MCF 10A (cell line): Measurements from ENCODE around the gene SRRM5. TPM values are rescaled to one million over a fixed set of nuclear protein-coding genes. Genes with fewer than 3 reads are reported as not detected.
A peak's percentile ranks its signal among the peaks of the same experiment; 100 is the strongest.

ENCODE experiments used
- BruUV-seq: library from RNA; stranded (reverse); fragments of 400-500 nt; replicated peaks from 2 replicates; lab custom pipeline; 2021; lab: Mats Ljungman, UMichigan
- CTCF ChIA-PET: fragments of 300-600 bp; sonication (Branson Sonifier 250); formaldehyde crosslinking; extraction: SDS; loops from one replicate; lab custom pipeline; 2021; ENCODE audit warnings: antibody characterized with exemption, inconsistent platforms; lab: Yijun Ruan, JAX
- POLR2A ChIA-PET: fragments of 300-600, 350-650 bp; sonication (Branson Sonifier 250); formaldehyde crosslinking; extraction: SDS; loops from one replicate; lab custom pipeline; 2020; ENCODE audit warnings: antibody characterized with exemption, inconsistent platforms; lab: Yijun Ruan, JAX
- DNase-seq: peaks from one replicate; pipeline ENCODE4 v3.0.0-alpha.2; 2018; ENCODE audit not compliant: unreplicated experiment
- H3K27ac Mint-ChIP-seq: one replicate; pipeline ENCODE4 v1.8.0; 2022; ENCODE audit warnings: mild to moderate bottlenecking, low read depth, mixed read lengths; ENCODE audit not compliant: unreplicated experiment
- H3K27me3 Mint-ChIP-seq: one replicate; pipeline ENCODE4 v1.8.0; 2022; ENCODE audit warnings: mixed read lengths; ENCODE audit not compliant: insufficient read depth, unreplicated experiment
- H3K36me3 Mint-ChIP-seq: one replicate; pipeline ENCODE4 v1.8.0; 2022; ENCODE audit warnings: mild to moderate bottlenecking, moderate library complexity, mixed read lengths; ENCODE audit not compliant: insufficient read depth, unreplicated experiment
- H3K4me1 Mint-ChIP-seq: one replicate; pipeline ENCODE4 v1.8.0; 2022; ENCODE audit warnings: mixed read lengths; ENCODE audit not compliant: insufficient read depth, unreplicated experiment
- H3K4me3 Mint-ChIP-seq: one replicate; pipeline ENCODE4 v1.8.0; 2022; ENCODE audit warnings: mild to moderate bottlenecking, moderate library complexity, mixed read lengths; ENCODE audit not compliant: unreplicated experiment
- H3K9me3 Mint-ChIP-seq: one replicate; pipeline ENCODE4 v1.8.0; 2022; ENCODE audit warnings: mixed read lengths; ENCODE audit not compliant: unreplicated experiment
- intact Hi-C: fragments of 100-400 bp; cut with micrococcal nuclease; formaldehyde crosslinking; loops from 2 replicates; pipeline ENCODE4 v1.14.1; 2022
- total RNA-seq: library from RNA; stranded (reverse); gene quantifications from 2 replicates; pipeline ENCODE4 v1.2.3, GENCODE V29; 2022
- TF ChIP-seq, protein P1 (sequence below): fragments of 200-600 bp; IDR thresholded peaks from one replicate; pipeline ENCODE4 v1.8.0; 2022; ENCODE audit warnings: antibody characterized with exemption, mild to moderate bottlenecking; ENCODE audit not compliant: unreplicated experiment

The SRRM5 gene
- total RNA-seq, 1 experiment from 2014 or later = 0.28 TPM

GRCh38 chr19:43563816-43564457, 48.0 kb upstream of the SRRM5 start:
- peaks cover 19% of the 10 kb centered on the region for H3K36me3 Mint-ChIP-seq
- no peak overlapping the region for H3K4me3 Mint-ChIP-seq
- no peak overlapping the region for H3K27ac Mint-ChIP-seq
- no TSS peak for BruUV-seq
- H3K27me3 Mint-ChIP-seq = no peaks in the 10 kb centered on the region
- H3K9me3 Mint-ChIP-seq = no peaks in the 10 kb centered on the region
- DNase-seq = no peak
- CTCF ChIA-PET = interaction anchor here (0.6 kb wide), 1 partner anchor 11 kb away, joined by 3 read pairs; the partner anchor contains the start of gene XRCC1
- intact Hi-C loops = no loop called here
- H3K4me1 Mint-ChIP-seq = peaks cover 6% of the 10 kb centered on the region
- POLR2A ChIA-PET = no interaction called here
- TF ChIP-seq, protein P1, sequence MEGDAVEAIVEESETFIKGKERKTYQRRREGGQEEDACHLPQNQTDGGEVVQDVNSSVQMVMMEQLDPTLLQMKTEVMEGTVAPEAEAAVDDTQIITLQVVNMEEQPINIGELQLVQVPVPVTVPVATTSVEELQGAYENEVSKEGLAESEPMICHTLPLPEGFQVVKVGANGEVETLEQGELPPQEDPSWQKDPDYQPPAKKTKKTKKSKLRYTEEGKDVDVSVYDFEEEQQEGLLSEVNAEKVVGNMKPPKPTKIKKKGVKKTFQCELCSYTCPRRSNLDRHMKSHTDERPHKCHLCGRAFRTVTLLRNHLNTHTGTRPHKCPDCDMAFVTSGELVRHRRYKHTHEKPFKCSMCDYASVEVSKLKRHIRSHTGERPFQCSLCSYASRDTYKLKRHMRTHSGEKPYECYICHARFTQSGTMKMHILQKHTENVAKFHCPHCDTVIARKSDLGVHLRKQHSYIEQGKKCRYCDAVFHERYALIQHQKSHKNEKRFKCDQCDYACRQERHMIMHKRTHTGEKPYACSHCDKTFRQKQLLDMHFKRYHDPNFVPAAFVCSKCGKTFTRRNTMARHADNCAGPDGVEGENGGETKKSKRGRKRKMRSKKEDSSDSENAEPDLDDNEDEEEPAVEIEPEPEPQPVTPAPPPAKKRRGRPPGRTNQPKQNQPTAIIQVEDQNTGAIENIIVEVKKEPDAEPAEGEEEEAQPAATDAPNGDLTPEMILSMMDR = no peak

DNA sequence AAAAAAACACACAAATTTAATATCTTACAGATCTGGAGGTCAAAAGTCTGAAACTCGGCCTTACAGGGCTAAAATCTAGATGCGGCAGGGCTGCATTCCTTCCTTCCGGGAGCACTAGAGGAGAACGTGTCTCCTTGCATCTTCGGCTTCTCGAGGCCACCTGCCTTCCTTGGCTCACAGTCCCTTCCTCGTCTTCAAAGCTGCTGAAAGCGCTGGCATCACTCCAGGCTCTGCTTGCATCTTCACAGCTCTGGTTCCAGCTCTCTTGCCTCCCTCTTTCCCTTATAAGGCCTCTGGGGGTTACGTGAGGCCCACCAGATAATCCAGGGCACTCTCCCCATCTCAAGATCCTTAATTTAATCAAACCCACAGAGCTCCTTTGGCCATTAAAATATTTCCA, 47.1 kb upstream of the SRRM5 start:
- no peaks in the 10 kb centered on the region for H3K27me3 Mint-ChIP-seq
- peaks cover 15% of the 10 kb centered on the region for H3K36me3 Mint-ChIP-seq
- BruUV-seq = no TSS peak
- H3K9me3 Mint-ChIP-seq = no peaks in the 10 kb centered on the region
- ChIA-PET POLR2A (interaction anchor here (1.2 kb wide), 2 partner anchors 9 to 31 kb away, joined by 3 read pairs; partner anchors contain the start of genes IRGQ and ZNF576), CTCF (interaction anchor here (0.7 to 1.6 kb wide), 5 partner anchors 9 to 96 kb away, joined by 3 to 8 read pairs (median 4); no protein-coding TSS in a partner anchor)
- peaks cover 6% of the 10 kb centered on the region for H3K4me1 Mint-ChIP-seq
- DNase-seq = no peak
- TF ChIP-seq, protein P1 = no peak
- intact Hi-C loops = no loop called here
- H3K27ac Mint-ChIP-seq = no peak overlapping the region
- no peak overlapping the region for H3K4me3 Mint-ChIP-seq

DNA sequence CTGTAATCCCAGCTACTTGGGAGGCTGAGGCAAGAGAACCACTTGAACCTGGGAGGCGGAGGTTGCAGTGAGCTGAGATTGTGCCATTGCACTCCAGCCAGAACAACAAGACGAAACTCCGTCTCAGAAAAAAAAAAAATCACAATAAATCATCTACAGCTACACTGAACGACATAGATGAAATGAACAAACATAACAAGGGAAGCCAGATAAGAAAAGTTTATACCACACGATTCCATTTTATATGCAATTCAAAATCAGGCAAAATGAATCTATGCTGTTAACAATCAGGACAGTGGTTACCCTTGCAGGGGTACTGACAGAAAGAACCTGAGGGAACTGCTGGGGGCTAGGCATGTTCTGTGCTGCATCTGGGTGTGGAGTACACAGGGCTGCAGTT, 42.2 kb upstream of the SRRM5 start:
- intact Hi-C loops = no loop called here
- Mint-ChIP-seq H3K27ac (no peak overlapping the region), H3K9me3 (no peaks in the 10 kb centered on the region), H3K4me3 (no peak overlapping the region), H3K4me1 (peaks cover 16% of the 10 kb centered on the region), H3K36me3 (peaks cover 12% of the 10 kb centered on the region), H3K27me3 (no peaks in the 10 kb centered on the region)
- no peak for DNase-seq
- CTCF ChIA-PET = interaction anchor here (0.6 to 1.4 kb wide), 4 partner anchors 15 to 83 kb away, joined by 3 to 9 read pairs (median 4); no protein-coding TSS in a partner anchor
- TF ChIP-seq, protein P1 = no peak
- no TSS peak for BruUV-seq
- POLR2A ChIA-PET = interaction anchor here (0.7 to 1.9 kb wide), 2 partner anchors 27 to 96 kb away, joined by 4 read pairs; partner anchors contain the start of genes IRGQ and ZNF576

DNA sequence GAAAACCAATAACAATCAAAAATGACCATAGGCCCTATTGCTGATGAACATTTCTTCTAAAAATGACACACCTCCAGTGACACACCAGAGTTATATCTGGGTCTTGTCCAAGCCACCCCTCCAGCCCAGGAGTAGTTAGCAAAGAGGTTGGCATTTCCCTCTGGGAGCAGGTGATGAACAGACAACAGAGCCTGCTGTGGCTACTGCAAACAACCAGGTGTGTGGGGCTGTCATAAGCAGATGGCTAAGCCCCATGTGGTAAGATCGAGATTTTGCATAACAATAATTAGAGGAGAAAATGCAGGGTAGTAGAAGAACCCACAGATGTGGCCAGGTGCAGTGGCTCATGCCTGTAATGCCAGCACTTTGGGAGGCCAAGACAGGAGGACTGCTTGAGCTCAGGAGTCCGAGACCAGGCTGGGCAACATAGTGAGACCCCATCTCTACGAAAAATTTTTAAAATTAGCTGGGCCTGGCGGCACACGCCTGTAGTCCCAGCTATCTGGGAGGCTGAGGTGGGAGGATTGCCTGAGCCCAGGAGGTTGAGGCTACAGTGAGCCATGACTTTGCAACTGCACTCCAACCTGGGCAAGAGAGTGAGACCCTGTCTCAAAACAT, 41.6 kb upstream of the SRRM5 start:
- POLR2A ChIA-PET = interaction anchor here (1.9 kb wide), 1 partner anchor 26 kb away, joined by 4 read pairs; the partner anchor contains the start of genes IRGQ and ZNF576
- CTCF ChIA-PET = interaction anchor here (0.6 to 1.4 kb wide), 4 partner anchors 15 to 82 kb away, joined by 3 to 9 read pairs (median 6); no protein-coding TSS in a partner anchor
- Mint-ChIP-seq H3K4me1 (peaks cover 16% of the 10 kb centered on the region), H3K9me3 (no peaks in the 10 kb centered on the region), H3K27ac (no peak overlapping the region), H3K27me3 (no peaks in the 10 kb centered on the region), H3K36me3 (peaks cover 12% of the 10 kb centered on the region), H3K4me3 (no peak overlapping the region)
- intact Hi-C loops = no loop called here
- TF ChIP-seq, protein P1 = no peak
- peak; percentile 36 for DNase-seq
- BruUV-seq = no TSS peak
